ENCODE results near the gene SLC2A1. TPM values are rescaled to one million over a fixed set of nuclear protein-coding genes. Genes with fewer than 3 reads are reported as not detected.
A peak's percentile ranks its signal among the peaks of the same experiment; 100 is the strongest.

SLC2A1 gene
- total and polyA plus RNA-seq, 9 of the 15 experiments (the other 6 are each of a cell fraction or from before 2014, with no cell fraction given) = 12.6 to 153 (median 48.0) TPM

DNA sequence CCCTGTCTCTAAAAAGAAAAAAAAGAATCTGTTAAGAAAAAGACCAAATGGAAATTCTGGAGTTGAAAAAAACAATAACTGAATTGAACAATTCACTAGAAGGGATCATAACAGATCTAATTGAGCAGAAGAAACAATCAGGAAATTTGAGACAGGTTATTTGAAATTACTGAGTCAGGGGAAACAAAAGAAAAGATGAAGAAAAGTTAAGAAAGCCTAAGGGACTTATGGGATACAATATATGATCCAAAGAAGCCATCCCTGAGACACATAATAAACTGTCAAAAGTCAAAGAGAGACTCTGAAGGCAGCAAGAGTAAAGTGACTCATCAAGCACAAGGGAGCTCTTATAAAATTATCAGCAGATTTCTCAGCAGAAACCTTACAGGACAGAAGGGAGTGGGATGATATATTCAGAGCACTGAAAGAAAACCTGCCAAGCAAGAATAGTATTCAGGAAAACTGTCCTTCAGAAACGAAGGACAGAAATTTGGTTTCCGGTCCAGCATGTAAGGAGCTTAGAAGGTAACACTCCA lies 44.5 kb downstream of the SLC2A1 start (continued):
- no peak for TF ChIP-seq PATZ1 (CRISPR knock-in tag; IDR thresholded peaks at IDR 0.05; ENCODE audit: borderline replicate concordance)
- no peak for TF ChIP-seq ZNF121 (CRISPR knock-in tag; conservative IDR thresholded peaks at IDR 0.05)
- TF ChIP-seq RCOR1 (IDR thresholded peaks at IDR 0.05; ENCODE audit: borderline replicate concordance in 1 of 2, low read depth in 2 of 2, low read length in 2 of 2) = no peak
- TF ChIP-seq SMARCA5 (IDR thresholded peaks at IDR 0.05) = no peak
- TF ChIP-seq GATA2 (CRISPR knock-in tag; IDR thresholded peaks at IDR 0.05) = no peak
- TF ChIP-seq EWSR1 (IDR thresholded peaks at IDR 0.05; ENCODE audit: borderline replicate concordance, low read depth, partially characterized antibody) = no peak
- no peak for TF ChIP-seq TAF9B (IDR thresholded peaks at IDR 0.05; ENCODE audit: partially characterized antibody)
- peak; percentile 44 to 64; a peak in 2 of 4 replicates for TF ChIP-seq TRIM24 (IDR thresholded peaks at IDR 0.05)
- TF ChIP-seq SIN3B (IDR thresholded peaks at IDR 0.05; ENCODE audit: low read depth) = no peak
- TF ChIP-seq, protein P1, sequence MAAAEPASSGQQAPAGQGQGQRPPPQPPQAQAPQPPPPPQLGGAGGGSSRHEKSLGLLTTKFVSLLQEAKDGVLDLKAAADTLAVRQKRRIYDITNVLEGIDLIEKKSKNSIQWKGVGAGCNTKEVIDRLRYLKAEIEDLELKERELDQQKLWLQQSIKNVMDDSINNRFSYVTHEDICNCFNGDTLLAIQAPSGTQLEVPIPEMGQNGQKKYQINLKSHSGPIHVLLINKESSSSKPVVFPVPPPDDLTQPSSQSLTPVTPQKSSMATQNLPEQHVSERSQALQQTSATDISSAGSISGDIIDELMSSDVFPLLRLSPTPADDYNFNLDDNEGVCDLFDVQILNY (CRISPR knock-in tag; IDR thresholded peaks at IDR 0.05) = no peak
- TF ChIP-seq ZBTB49 (CRISPR knock-in tag; IDR thresholded peaks at IDR 0.05; ENCODE audit: borderline replicate concordance) = no peak
- no peak; the same call in 1 of the 2 replicates for TF ChIP-seq MIER1 (IDR thresholded peaks at IDR 0.05; ENCODE audit: low read depth)
- no peak for TF ChIP-seq MTA1 (IDR thresholded peaks at IDR 0.05; ENCODE audit: borderline replicate concordance)
- no peak for TF ChIP-seq FOXP4 (CRISPR knock-in tag; IDR thresholded peaks at IDR 0.05; ENCODE audit: borderline replicate concordance)
- peak; percentile 30; the same call in 1 of the 2 replicates for TF ChIP-seq XRCC3 (IDR thresholded peaks at IDR 0.05)
- TF ChIP-seq ZNF280B (CRISPR knock-in tag; IDR thresholded peaks at IDR 0.05) = peak; percentile 89; the same call in 1 of the 2 replicates
- no peak for TF ChIP-seq BHLHE40 (IDR thresholded peaks at IDR 0.05; ENCODE audit: low read length)
- no peak for TF ChIP-seq ZNF41 (CRISPR knock-in tag; conservative IDR thresholded peaks at IDR 0.05)
- no peak for TF ChIP-seq CBX1 (IDR thresholded peaks at IDR 0.05; ENCODE audit: low read depth)
